Trophoblast cell (in vitro differentiated cells and primary cell): ENCODE results near the gene MEF2C.

Experiments used
- DNase-seq, 2 donors: peaks; one replicate each; pipeline ENCODE4 v3.0.0-alpha.2; 2016
- H2AFZ ChIP-seq: 2 replicates; pipeline ENCODE4 v1.6.1; 2013; ENCODE audit warnings: low read length, moderate library complexity, mild to moderate bottlenecking; ENCODE audit not compliant: insufficient read depth, poor library complexity
- H2AK5ac ChIP-seq: 2 replicates; pipeline ENCODE4 v1.6.1; 2013; ENCODE audit warnings: mild to moderate bottlenecking, low read length
- H2BK120ac ChIP-seq: 2 replicates; pipeline ENCODE4 v1.6.1; 2013; ENCODE audit warnings: low read length, mild to moderate bottlenecking, moderate library complexity; ENCODE audit not compliant: insufficient read depth, poor library complexity
- H2BK12ac ChIP-seq: 2 replicates; pipeline ENCODE4 v1.6.1; 2013; ENCODE audit warnings: mild to moderate bottlenecking, low read length, moderate library complexity
- H2BK5ac ChIP-seq: 2 replicates; pipeline ENCODE4 v1.6.1; 2013; ENCODE audit warnings: low read length, low read depth, moderate library complexity, mild to moderate bottlenecking; ENCODE audit not compliant: poor library complexity
- H3K14ac ChIP-seq: 2 replicates; pipeline ENCODE4 v1.6.1; 2013; ENCODE audit warnings: mild to moderate bottlenecking, low read length
- H3K18ac ChIP-seq: 2 replicates; pipeline ENCODE4 v1.6.1; 2013; ENCODE audit warnings: mild to moderate bottlenecking, low read length
- H3K23ac ChIP-seq: 2 replicates; pipeline ENCODE4 v1.6.1; 2013; ENCODE audit warnings: low read length
- H3K27ac ChIP-seq: 2 replicates; pipeline ENCODE4 v1.5.1; 2013; ENCODE audit warnings: low read depth, mild to moderate bottlenecking, inconsistent platforms, low read length, moderate library complexity
- H3K27me3 ChIP-seq: 2 replicates; pipeline ENCODE4 v1.6.1; 2013; ENCODE audit warnings: inconsistent platforms, mild to moderate bottlenecking, low read length, moderate library complexity; ENCODE audit not compliant: insufficient read depth
- H3K36me3 ChIP-seq, 2 experiments: 1 replicate in 1 of 2; 2 replicates in 1 of 2; pipeline ENCODE4 v1.6.1; 2013; ENCODE audit warnings: low read length in 2 of 2, mild to moderate bottlenecking in 2 of 2, moderate library complexity in 1 of 2; ENCODE audit not compliant: insufficient read depth in 2 of 2, control insufficient read depth in 1 of 2
- H3K4ac ChIP-seq: 2 replicates; pipeline ENCODE4 v1.6.1; 2013; ENCODE audit warnings: low read depth, mild to moderate bottlenecking, low read length, moderate library complexity
- H3K4me1 ChIP-seq, 2 experiments: 1 replicate in 1 of 2; 2 replicates in 1 of 2; pipeline ENCODE4 v1.6.1; 2013; ENCODE audit warnings: low read length in 2 of 2, mild to moderate bottlenecking in 2 of 2, moderate library complexity in 1 of 2; ENCODE audit not compliant: insufficient read depth in 2 of 2, control insufficient read depth in 1 of 2
- H3K4me2 ChIP-seq: 2 replicates; pipeline ENCODE4 v1.6.1; 2013; ENCODE audit warnings: inconsistent platforms, mild to moderate bottlenecking, low read length, moderate library complexity
- H3K4me3 ChIP-seq: 2 replicates; pipeline ENCODE4 v1.5.1; 2013; ENCODE audit warnings: mild to moderate bottlenecking, low read depth, low read length, inconsistent platforms
- H3K79me1 ChIP-seq: one replicate; pipeline ENCODE4 v1.6.1; 2013; ENCODE audit warnings: low read length
- H3K79me2 ChIP-seq: 2 replicates; pipeline ENCODE4 v1.6.1; 2013; ENCODE audit warnings: low read length, mild to moderate bottlenecking; ENCODE audit not compliant: control insufficient read depth, insufficient read depth, poor library complexity
- H3K9ac ChIP-seq: 2 replicates; pipeline ENCODE4 v1.6.1; 2013; ENCODE audit warnings: mild to moderate bottlenecking, low read length
- H3K9me3 ChIP-seq: 2 replicates; pipeline ENCODE4 v1.6.1; 2013; ENCODE audit warnings: low read depth, mild to moderate bottlenecking, control low read depth, inconsistent platforms, low read length; ENCODE audit not compliant: insufficient read depth
- H4K12ac ChIP-seq: 2 replicates; pipeline ENCODE4 v1.6.1; 2013; ENCODE audit warnings: low read depth, mild to moderate bottlenecking, low read length, moderate library complexity
- H4K8ac ChIP-seq: 2 replicates; pipeline ENCODE4 v1.6.1; 2013; ENCODE audit warnings: low read depth, mild to moderate bottlenecking, low read length, moderate library complexity
- H4K91ac ChIP-seq: one replicate; pipeline ENCODE4 v1.6.1; 2013; ENCODE audit warnings: low read depth, mild to moderate bottlenecking, low read length, moderate library complexity
- WGBS: extraction: QIAGEN DNeasy Blood & Tissue Kit; methylation state at CpG from one replicate; pipeline ENCODE4 v1.1.7; 2013; ENCODE audit warnings: missing lambda C conversion rate; ENCODE audit not compliant: insufficient read length, insufficient coverage; ENCODE audit errors: extremely low coverage; 5-methylcytosine and 5-hydroxymethylcytosine counted together

The MEF2C gene

GRCh38 chr5:88877826-88878225, 5.2 kb downstream of the MEF2C start:
- H2BK12ac ChIP-seq = no peak overlapping the region
- no peak overlapping the region for H4K12ac ChIP-seq
- H4K91ac ChIP-seq = no peak overlapping the region
- H3K9me3 ChIP-seq = no peaks in the 10 kb centered on the region
- no peak overlapping the region for H3K27ac ChIP-seq
- H3K27me3 ChIP-seq = no peaks in the 10 kb centered on the region
- no peak overlapping the region for H3K18ac ChIP-seq
- DNase-seq = no peak
- no peaks in the 10 kb centered on the region for H3K4me1 ChIP-seq
- H3K4me2 ChIP-seq = no peak overlapping the region
- H3K4ac ChIP-seq = no peak overlapping the region
- H3K36me3 ChIP-seq = no peaks in the 10 kb centered on the region
- H3K79me1 ChIP-seq = no peaks in the 10 kb centered on the region
- H3K4me3 ChIP-seq = no peak overlapping the region
- no peak overlapping the region for H3K23ac ChIP-seq
- no peak overlapping the region for H3K9ac ChIP-seq
- no peak overlapping the region for H2AFZ ChIP-seq
- WGBS = no CpG with 5 or more reads among the region's 2 CpGs
- H3K14ac ChIP-seq = no peak overlapping the region
- H3K79me2 ChIP-seq = no peaks in the 10 kb centered on the region
- H2AK5ac ChIP-seq = no peak overlapping the region
- no peak overlapping the region for H2BK120ac ChIP-seq
- H4K8ac ChIP-seq = no peak overlapping the region
- H2BK5ac ChIP-seq = no peak overlapping the region

GRCh38 chr5:88876714-88877113, 6.3 kb downstream of the MEF2C start:
- H3K23ac ChIP-seq = no peak overlapping the region
- no peak overlapping the region for H4K8ac ChIP-seq
- H3K79me2 ChIP-seq = no peaks in the 10 kb centered on the region
- no peak overlapping the region for H4K12ac ChIP-seq
- H2AFZ ChIP-seq = no peak overlapping the region
- no peak overlapping the region for H3K9ac ChIP-seq
- no peak overlapping the region for H2BK120ac ChIP-seq
- H2BK12ac ChIP-seq = no peak overlapping the region
- no peaks in the 10 kb centered on the region for H3K4me1 ChIP-seq
- no peak overlapping the region for H3K27ac ChIP-seq
- no peaks in the 10 kb centered on the region for H3K36me3 ChIP-seq
- H3K4me2 ChIP-seq = no peak overlapping the region
- H3K4ac ChIP-seq = no peak overlapping the region
- H3K79me1 ChIP-seq = no peaks in the 10 kb centered on the region
- no peak for DNase-seq
- H2AK5ac ChIP-seq = no peak overlapping the region
- H3K14ac ChIP-seq = no peak overlapping the region
- no peak overlapping the region for H4K91ac ChIP-seq
- no peaks in the 10 kb centered on the region for H3K9me3 ChIP-seq
- WGBS = no CpG with 5 or more reads among the region's 2 CpGs
- H3K27me3 ChIP-seq = no peaks in the 10 kb centered on the region
- no peak overlapping the region for H2BK5ac ChIP-seq
- H3K4me3 ChIP-seq = no peak overlapping the region
- no peak overlapping the region for H3K18ac ChIP-seq

GRCh38 chr5:88875341-88876234, 7.4 kb downstream of the MEF2C start:
- H3K9me3 ChIP-seq = no peaks in the 10 kb centered on the region
- H3K27ac ChIP-seq = no peak overlapping the region
- no peak overlapping the region for H3K4ac ChIP-seq
- no peak overlapping the region for H2BK12ac ChIP-seq
- H3K18ac ChIP-seq = no peak overlapping the region
- no peak overlapping the region for H2BK120ac ChIP-seq
- no peak overlapping the region for H3K9ac ChIP-seq
- no peak overlapping the region for H2BK5ac ChIP-seq
- no peak overlapping the region for H4K91ac ChIP-seq
- H3K4me1 ChIP-seq = no peaks in the 10 kb centered on the region
- no peaks in the 10 kb centered on the region for H3K36me3 ChIP-seq
- H3K4me2 ChIP-seq = no peak overlapping the region
- whole genome bisulfite sequencing = no CpG with 5 or more reads among the region's 5 CpGs
- H2AK5ac ChIP-seq = no peak overlapping the region
- H3K79me1 ChIP-seq = no peaks in the 10 kb centered on the region
- no peak overlapping the region for H2AFZ ChIP-seq
- no peak overlapping the region for H3K14ac ChIP-seq
- H4K8ac ChIP-seq = no peak overlapping the region
- H3K23ac ChIP-seq = no peak overlapping the region
- no peaks in the 10 kb centered on the region for H3K79me2 ChIP-seq
- H3K4me3 ChIP-seq = no peak overlapping the region
- DNase-seq = no peak
- no peak overlapping the region for H4K12ac ChIP-seq
- H3K27me3 ChIP-seq = no peaks in the 10 kb centered on the region

- Histone ChIP-seq H2BK5ac (no peak overlapping the region), H4K12ac (no peak overlapping the region), H3K14ac (no peak overlapping the region), H3K27me3 (no peaks in the 10 kb centered on the region), H2AFZ (no peak overlapping the region), H4K8ac (no peak overlapping the region), H3K4me1 (no peaks in the 10 kb centered on the region), H3K18ac (no peak overlapping the region), H3K4me2 (no peak overlapping the region), H2AK5ac (no peak overlapping the region), H2BK120ac (no peak overlapping the region), H3K4ac (no peak overlapping the region), H3K27ac (no peak overlapping the region), H3K9me3 (no peaks in the 10 kb centered on the region), H3K23ac (no peak overlapping the region), H3K79me1 (no peaks in the 10 kb centered on the region), H3K79me2 (no peaks in the 10 kb centered on the region), H4K91ac (no peak overlapping the region), H2BK12ac (no peak overlapping the region), H3K4me3 (no peak overlapping the region), H3K36me3 (no peaks in the 10 kb centered on the region), H3K9ac (no peak overlapping the region)
- no CpG with 5 or more reads among the region's 6 CpGs for WGBS
- no peak for DNase-seq
Measured at GRCh38 chr5:88873447-88873846, 9.5 kb downstream of the MEF2C start.
